Measurements from ENCODE around the gene TLE4.
"Not testable (repeated sequence)": the region's sequence is repeated elsewhere in the genome, so short reads cannot be mapped to it uniquely, and the experiment has no call there.

Gene TLE4

DNA sequence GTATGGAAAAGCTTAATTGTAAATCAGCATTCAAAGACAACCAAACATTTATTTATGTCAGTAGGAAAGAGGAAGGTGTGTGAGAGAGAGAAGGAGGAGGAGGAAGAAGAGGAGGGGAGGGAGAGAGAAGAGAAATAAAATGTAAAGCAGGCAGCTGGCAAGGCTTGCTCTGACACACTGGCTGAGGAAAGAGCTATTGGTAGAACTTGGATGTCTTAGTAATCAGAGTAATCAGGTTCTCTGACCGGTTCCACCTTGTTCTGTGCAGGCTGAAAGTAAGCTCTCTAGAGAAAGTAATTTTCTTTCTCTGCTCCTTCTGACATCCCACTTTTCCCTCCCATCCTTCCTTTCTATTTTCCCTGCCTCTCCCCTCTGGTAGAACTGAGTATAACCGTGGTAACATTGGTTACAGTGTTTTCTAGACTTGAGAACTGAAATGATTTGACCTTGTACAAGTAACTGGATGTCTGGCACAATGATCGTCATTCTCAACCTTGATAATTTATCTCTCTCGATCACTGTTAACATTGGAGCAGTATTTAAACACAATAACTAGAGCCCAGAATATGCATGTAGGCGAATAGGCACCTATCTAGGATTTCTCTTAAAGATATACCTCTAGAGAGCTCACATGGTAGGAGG, 33.3 kb downstream of the TLE4 start:
- DNase-seq = no peak

- not testable (repeated sequence) for DNase-seq
Observed at GRCh38 chr9:79606529-79606928, 34.8 kb downstream of the TLE4 start.

GRCh38 chr9:79609468-79610018, 37.8 kb downstream of the TLE4 start:
- no peak for DNase-seq

- no peak for DNase-seq
Observed at GRCh38 chr9:79610019-79610631, 38.4 kb downstream of the TLE4 start.

DNA sequence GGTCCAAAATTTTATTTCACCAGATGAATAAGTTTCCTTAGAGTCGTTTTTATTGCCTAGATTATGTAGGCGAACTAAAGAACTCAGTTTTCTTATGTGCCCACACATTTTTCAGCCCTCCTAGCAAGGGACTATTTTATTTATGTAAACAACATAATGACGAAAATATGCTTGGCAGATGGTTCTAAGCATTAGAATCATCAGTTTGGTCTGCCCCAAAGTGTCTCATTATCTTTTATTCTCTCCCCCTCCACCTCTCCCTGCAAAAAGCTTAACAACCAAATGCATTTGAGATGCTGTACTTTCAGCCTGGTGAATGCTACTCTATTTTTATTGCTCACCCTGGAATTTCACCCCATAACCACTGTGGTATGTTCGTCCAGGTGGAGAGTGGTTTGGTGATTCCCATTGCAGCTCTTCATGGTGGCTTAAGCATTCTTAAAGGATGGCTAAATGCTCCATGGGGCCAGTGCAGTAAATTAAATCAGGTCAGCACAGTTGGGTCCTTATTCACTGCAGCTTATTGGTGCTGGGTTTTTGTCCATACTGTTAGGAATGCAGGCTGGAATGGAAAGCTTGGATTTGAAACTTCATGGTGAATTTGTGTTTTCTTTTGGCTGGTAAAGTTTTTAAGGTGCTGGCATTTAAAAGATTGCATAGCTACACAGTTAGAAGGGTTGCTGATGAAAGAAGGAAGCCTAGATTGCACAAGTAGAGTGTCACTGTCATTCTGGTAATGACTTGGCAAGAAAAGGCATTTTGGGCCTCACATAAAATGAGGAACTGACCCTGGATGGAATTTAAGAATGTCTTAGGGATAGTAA, 39.2 kb downstream of the TLE4 start:
- DNase-seq = peak in 1 of 2 donors; percentile 16

- DNase-seq = no peak
Observed at GRCh38 chr9:79613145-79613544, 41.4 kb downstream of the TLE4 start.

- DNase-seq = no peak
Observed at GRCh38 chr9:79615038-79615437, 43.3 kb downstream of the TLE4 start.

GRCh38 chr9:79616013-79616412, 44.2 kb downstream of the TLE4 start:
- DNase-seq = no peak

DNA sequence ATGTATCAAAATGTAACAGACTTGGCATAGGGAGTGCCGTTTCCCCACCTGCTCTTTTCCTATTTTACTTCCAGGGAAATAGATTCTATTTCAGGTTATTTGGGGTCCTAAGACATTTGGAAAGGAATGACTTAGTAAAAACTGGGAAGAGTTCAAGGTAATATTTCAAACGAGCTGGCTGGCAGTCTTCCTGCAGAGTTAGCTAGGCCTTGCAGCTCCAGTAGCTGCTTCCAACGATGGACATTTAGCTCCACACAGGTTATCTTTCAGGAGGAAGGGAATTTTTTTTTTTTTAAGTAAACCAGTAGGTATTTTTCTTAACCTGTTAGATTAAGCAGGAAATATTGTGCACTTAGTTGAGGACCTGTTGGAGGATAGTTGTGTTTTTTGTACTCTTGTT, 45.2 kb downstream of the TLE4 start:
- no peak for DNase-seq

GRCh38 chr9:79617395-79617794, 45.6 kb downstream of the TLE4 start:
- no peak for DNase-seq

DNA sequence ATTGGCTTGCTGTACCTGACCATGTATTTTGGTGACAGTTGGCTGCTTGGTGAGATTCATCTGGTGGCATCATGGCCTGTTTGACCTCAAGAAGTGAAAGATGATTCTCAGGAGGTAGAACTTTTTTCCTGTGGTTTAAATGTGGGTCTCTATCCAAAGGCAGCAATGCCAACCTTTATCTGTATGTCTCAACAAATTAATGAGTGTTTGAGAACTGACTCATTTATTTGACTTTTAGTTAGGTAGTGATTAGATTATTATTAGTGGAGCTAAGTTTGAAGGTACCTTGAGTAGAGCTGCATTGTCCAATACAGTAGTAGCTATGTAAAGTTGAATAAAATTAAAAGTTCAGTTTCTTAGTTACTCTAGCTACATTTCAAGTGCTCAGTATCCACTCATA, 48.2 kb downstream of the TLE4 start:
- no peak for DNase-seq

DNA sequence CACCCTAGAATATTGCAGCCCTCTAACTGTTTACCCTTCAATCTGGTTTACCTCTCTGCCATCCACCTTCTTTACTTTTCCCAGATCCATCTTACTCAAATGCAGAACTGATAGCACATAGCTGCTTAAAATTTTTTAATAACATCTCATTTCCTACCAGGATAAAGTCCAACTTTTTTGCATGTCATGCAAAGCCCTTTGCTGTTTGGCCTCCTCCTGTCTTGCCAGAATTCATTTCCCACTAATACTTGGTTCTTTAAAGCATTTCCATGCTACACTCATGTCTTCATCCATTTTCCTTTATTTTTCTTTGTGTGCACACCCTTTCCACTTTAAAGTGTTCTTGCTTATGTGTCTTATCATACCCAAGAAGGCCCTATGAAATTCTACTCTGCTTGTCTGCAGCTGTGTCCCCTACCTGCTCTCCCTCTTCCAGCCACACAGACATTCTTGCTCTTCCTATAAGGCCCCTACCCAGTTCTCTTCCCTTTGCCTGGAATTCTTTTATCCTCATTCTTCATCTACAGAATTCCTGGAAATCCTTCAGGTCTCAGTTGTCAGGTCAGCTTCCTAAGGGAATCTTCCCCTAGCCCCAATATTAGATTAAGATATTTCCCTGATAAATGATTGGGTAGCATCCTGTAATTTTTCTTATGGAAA, 50.3 kb downstream of the TLE4 start:
- no peak for DNase-seq

DNA sequence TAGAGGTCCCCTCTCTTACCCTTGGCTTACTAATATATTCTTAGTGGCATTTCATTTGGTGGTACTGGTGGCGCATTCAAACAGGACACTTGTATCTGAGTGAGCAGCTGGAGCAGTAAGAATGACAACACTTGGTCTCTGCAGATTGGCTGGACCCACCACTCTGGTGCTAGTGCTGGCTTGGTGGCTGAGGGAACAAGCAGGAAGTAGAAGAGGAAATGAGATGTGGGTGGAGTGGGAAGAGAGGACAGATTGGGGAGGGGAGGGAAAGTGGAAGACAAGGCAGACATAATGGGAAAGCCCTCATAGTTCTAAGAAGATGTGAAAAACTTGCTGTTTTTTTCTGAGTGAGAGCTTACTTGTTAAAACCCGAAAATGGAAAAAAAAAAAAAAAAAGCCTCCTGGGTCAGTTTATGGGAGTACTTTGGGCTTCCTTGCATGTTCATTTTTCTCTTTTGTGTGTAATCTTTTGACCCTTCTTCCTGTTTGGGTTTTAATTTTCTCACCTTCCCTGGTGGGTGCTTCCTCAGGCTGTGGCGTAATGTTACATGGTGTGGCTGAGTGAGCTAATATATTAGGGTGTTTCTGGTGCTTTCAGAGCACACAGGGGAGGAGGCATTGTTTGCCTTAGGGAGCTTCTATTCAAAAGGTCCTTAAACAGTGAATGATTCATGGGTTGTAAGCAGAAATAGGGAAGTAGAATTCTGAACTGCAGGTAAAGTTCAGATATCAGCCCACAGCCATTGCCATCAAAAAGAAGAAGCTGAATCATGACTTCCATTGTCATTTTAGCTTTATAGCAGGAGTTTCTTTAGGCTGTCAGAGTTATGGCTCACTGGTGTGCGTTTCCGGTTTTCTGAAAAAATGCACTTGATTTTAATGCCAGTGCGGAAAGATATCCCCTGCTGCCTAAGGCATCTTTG, 52.3 kb downstream of the TLE4 start:
- peak; percentile 56 to 65 for DNase-seq

- DNase-seq = no peak
Observed at GRCh38 chr9:79629721-79630120, 58.0 kb downstream of the TLE4 start.

- no peak for DNase-seq
Observed at GRCh38 chr9:79630521-79631403, 59.0 kb downstream of the TLE4 start.

- DNase-seq = no peak
Observed at GRCh38 chr9:79632060-79632459, 60.3 kb downstream of the TLE4 start.

DNA sequence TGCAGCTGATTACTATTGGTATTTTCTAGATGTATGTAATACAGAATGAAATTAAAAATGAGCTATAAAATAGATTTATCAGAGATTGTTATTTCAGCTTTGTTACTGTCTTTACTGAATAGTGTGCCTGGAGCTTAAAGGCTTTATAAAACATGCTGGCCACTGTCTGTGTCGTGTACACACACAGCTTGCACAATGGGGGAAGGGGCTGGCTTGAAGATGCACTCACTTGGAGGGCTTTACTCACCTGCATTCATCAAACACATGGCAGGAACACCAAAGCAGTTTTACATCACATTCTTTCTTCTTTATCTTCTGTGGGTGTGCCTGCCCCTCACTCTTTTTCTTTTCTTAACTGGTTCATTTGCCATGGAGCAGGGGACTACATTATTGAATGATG, 60.9 kb downstream of the TLE4 start:
- DNase-seq = no peak

DNA sequence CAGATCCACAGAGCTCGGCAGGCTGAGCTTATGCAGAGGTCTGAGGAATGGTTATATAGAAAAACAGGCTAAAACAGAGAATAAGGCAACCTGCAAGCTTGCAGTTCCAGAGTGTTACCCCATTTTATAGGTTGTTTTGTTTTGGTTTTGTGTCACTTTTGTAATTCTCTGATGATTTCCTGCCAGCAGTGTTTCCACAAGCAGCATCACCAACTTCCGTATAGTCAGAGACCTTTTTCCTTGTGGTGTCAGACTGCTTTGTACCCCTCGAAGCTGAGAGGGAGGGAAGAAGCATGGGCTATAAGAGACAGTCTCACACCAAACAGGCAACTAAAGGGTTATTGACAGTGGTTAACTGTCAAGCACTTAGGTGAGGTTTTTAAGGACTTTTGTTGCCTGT, 61.8 kb downstream of the TLE4 start:
- no peak for DNase-seq

DNA sequence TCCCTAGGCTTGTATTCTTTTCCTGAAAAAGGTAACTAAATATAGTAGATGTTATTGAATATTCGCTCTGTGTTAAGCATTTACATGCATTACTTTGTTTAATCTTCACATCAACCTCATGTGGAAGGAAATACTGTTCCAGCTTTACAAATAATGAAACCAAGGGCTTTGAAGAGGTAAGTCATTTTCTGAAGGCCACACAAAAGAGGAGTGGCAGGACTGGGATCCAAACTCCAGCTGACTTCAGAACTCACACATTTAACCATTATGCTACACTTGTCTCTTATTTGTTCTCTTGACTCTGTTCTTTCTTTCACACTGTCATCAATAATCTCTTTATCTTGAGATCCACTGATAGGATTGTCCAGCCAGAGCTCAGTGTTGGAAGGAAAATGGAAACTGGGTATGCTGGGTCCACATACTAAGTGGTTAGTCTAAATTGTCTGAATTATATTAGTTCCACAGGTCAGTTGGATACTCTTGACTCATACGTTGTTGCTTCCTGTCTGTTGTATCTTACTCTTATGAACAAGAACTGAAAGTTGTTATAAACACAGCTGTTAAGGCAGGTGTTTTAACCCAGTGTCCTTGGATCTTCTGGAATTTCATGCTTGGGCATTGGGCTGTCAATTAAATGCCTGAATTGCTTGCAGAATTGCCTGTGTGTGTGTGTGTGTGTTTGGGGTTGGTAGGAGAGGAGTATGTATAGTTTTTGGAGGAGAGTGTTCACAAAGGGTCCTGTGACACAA, 65.6 kb downstream of the TLE4 start:
- no peak for DNase-seq

DNA sequence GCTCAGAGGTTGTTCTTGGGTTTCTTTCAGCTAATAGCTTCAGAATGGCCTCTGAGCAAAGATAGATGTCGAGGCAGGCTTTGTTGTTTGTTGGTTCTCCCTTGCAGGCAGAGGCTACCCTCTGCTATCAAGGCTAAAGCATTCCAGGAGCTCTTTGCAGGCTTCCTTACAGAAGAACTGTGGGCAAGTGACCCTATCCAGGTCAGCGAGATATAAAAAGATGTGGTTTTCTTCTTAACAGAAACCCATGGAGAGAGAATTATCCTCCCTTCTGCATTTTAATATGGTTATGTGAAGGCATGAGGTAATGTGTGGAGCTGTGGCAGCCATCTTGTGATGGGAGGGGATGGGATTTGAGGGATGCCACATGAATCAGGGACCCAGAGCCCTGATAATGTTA, 67.0 kb downstream of the TLE4 start:
- no peak for DNase-seq

Data from CD4-positive, alpha-beta T cell treated with Interleukin-1 beta for 1 hour (primary cell).